Liver (tissue), 9 donors: ENCODE results near the gene ITGBL1. TPM values are rescaled to one million over a fixed set of nuclear protein-coding genes. Genes with fewer than 3 reads are reported as not detected.

Experiments
- DNase-seq: peaks from one replicate; pipeline ENCODE4 v3.0.0-alpha.2; 2017; ENCODE audit warnings: low spot score
- H3K27ac ChIP-seq, 2 donors: one replicate each; pipeline ENCODE4 v1.7.0; 2013; ENCODE audit warnings: inconsistent platforms in 2 of 2, low read length in 2 of 2, control low read depth in 1 of 2, low read depth in 1 of 2, mild to moderate bottlenecking in 1 of 2
- H3K27me3 ChIP-seq, 4 donors: one replicate each; pipeline versions ENCODE4 v1.6.1 to v1.7.0; 2013; ENCODE audit warnings: low read length in 3 of 4, inconsistent platforms in 1 of 4, mild to moderate bottlenecking in 1 of 4, moderate library complexity in 1 of 4; ENCODE audit not compliant: control insufficient read depth in 4 of 4, insufficient read depth in 4 of 4
- H3K36me3 ChIP-seq, 4 donors: one replicate each; pipeline versions ENCODE4 v1.6.1 to v1.7.0; 2013; ENCODE audit warnings: low read length in 3 of 4, mild to moderate bottlenecking in 3 of 4, low read depth in 1 of 4, moderate library complexity in 1 of 4; ENCODE audit not compliant: control insufficient read depth in 4 of 4, insufficient read depth in 3 of 4
- H3K4me1 ChIP-seq, 4 donors: one replicate each; pipeline versions ENCODE4 v1.6.1 to v1.7.0; 2013; ENCODE audit warnings: low read length in 3 of 4, mild to moderate bottlenecking in 3 of 4, moderate library complexity in 1 of 4; ENCODE audit not compliant: control insufficient read depth in 4 of 4, insufficient read depth in 4 of 4
- H3K4me3 ChIP-seq, 3 donors: one replicate each; pipeline versions ENCODE4 v1.6.1 to v1.7.0; 2013; ENCODE audit warnings: low read length in 3 of 3, control low read depth in 1 of 3, low read depth in 1 of 3, mild to moderate bottlenecking in 1 of 3
- H3K9ac ChIP-seq, 2 donors: one replicate each; pipeline ENCODE4 v1.7.0; 2013; ENCODE audit warnings: low read length in 2 of 2, mild to moderate bottlenecking in 2 of 2, moderate library complexity in 2 of 2, control low read depth in 1 of 2, low read depth in 1 of 2
- H3K9me3 ChIP-seq, 4 donors: one replicate each; pipeline versions ENCODE4 v1.6.1 to v1.7.0; 2013; ENCODE audit warnings: low read length in 3 of 4; ENCODE audit not compliant: control insufficient read depth in 4 of 4
- ATF3 ChIP-seq: IDR thresholded peaks from 2 replicates; pipeline ENCODE4 v1.6.1; 2016; ENCODE audit warnings: antibody characterized with exemption
- CTCF ChIP-seq: fragments of 150-350 bp; IDR thresholded peaks from 2 replicates; pipeline ENCODE4 v1.5.1; 2017; ENCODE audit warnings: improper control_type of control experiment, low read depth, low read length; ENCODE audit not compliant: missing input control
- EGR1 ChIP-seq, 2 donors: IDR thresholded peaks; 2 replicates each; pipeline ENCODE4 v1.6.1; 2016 to 2018; ENCODE audit warnings: antibody characterized with exemption in 2 of 2, low read depth in 2 of 2
- FOXA1 ChIP-seq: IDR thresholded peaks from 2 replicates; pipeline ENCODE4 v1.6.1; 2016; ENCODE audit warnings: antibody characterized with exemption
- FOXA2 ChIP-seq: IDR thresholded peaks from 2 replicates; pipeline ENCODE4 v1.6.1; 2016; ENCODE audit warnings: antibody characterized with exemption
- GABPA ChIP-seq, 2 donors: IDR thresholded peaks in 1 of 2; conservative IDR thresholded peaks in 1 of 2; 2 replicates each; pipeline ENCODE4 v1.6.1; 2016; ENCODE audit warnings: antibody characterized with exemption in 2 of 2, mild to moderate bottlenecking in 1 of 2, moderate library complexity in 1 of 2
- HNF4A ChIP-seq, 2 donors: conservative IDR thresholded peaks; 2 replicates each; pipeline ENCODE4 v1.6.1; 2016; ENCODE audit warnings: antibody characterized with exemption in 2 of 2, mild to moderate bottlenecking in 2 of 2
- HNF4G ChIP-seq: IDR thresholded peaks from 2 replicates; pipeline ENCODE4 v1.6.1; 2016; ENCODE audit warnings: antibody characterized with exemption
- JUND ChIP-seq, 2 donors: IDR thresholded peaks; 2 replicates each; pipeline ENCODE4 v1.6.1; 2016; ENCODE audit warnings: antibody characterized with exemption in 2 of 2
- NR2F2 ChIP-seq: IDR thresholded peaks from 2 replicates; pipeline ENCODE4 v1.6.1; 2016; ENCODE audit warnings: antibody characterized with exemption
- RAD21 ChIP-seq, 2 donors: IDR thresholded peaks; 2 replicates each; pipeline ENCODE4 v1.6.1; 2016; ENCODE audit warnings: antibody characterized with exemption in 2 of 2, mild to moderate bottlenecking in 2 of 2
- REST ChIP-seq: IDR thresholded peaks from 2 replicates; pipeline ENCODE4 v1.6.1; 2016; ENCODE audit warnings: antibody characterized with exemption, mild to moderate bottlenecking
- RXRA ChIP-seq, 2 donors: IDR thresholded peaks; 2 replicates each; pipeline ENCODE4 v1.6.1; 2017 to 2018; ENCODE audit warnings: antibody characterized with exemption in 2 of 2, mild to moderate bottlenecking in 1 of 2
- SP1 ChIP-seq: IDR thresholded peaks from 2 replicates; pipeline ENCODE4 v1.6.1; 2018; ENCODE audit warnings: antibody characterized with exemption, mild to moderate bottlenecking
- TAF1 ChIP-seq: conservative IDR thresholded peaks from 2 replicates; pipeline ENCODE4 v1.6.1; 2016; ENCODE audit warnings: antibody characterized with exemption, mild to moderate bottlenecking
- YY1 ChIP-seq: IDR thresholded peaks from 2 replicates; pipeline ENCODE4 v1.6.1; 2016; ENCODE audit warnings: antibody characterized with exemption, mild to moderate bottlenecking
- ZBTB33 ChIP-seq: IDR thresholded peaks from 2 replicates; pipeline ENCODE4 v1.6.1; 2016; ENCODE audit warnings: antibody characterized with exemption
- WGBS: extraction: QIAGEN DNeasy Blood & Tissue Kit; methylation state at CpG from one replicate; pipeline ENCODE4 v1.1.7; 2013; 5-methylcytosine and 5-hydroxymethylcytosine counted together
- polyA plus RNA-seq, 2 donors: library from polyadenylated mRNA; stranded (reverse) in 1 of 2; unstranded in 1 of 2; fragments of 200-250 nt in 1 of 2; fragments of >200 nt in 1 of 2; fragmentation: Nextera tagmentation in 1 of 2; extraction: Ambion mirVana in 1 of 2; gene quantifications; one replicate each; pipeline versions ENCODE4 v1.2.1 to v1.2.3, GENCODE V29; 2013 to 2015
- total RNA-seq, 2 donors: library from RNA; depleted of rRNA; stranded (reverse); fragments of >200 nt; gene quantifications; one replicate each; pipeline ENCODE4 v1.2.3, GENCODE V29; 2014
- donor health status: healthy.
- donor health status: healthy.
- donor health status: healthy.
- donor health status: healthy.
- donor health status: healthy.

The ITGBL1 gene
- total and polyA plus RNA-seq, 4 donors, result 0.28 to 2.2 (median 1.2) TPM

- TF ChIP-seq REST (no peak), RAD21 (IDR thresholded peaks at IDR 0.05) (no peak), YY1 (no peak), EGR1 (IDR thresholded peaks at IDR 0.05; ENCODE audit: low read depth in 2 of 2) (no peak), FOXA2 (no peak), ATF3 (no peak), SP1 (no peak), JUND (IDR thresholded peaks at IDR 0.05) (no peak), RXRA (IDR thresholded peaks at IDR 0.05) (no peak), TAF1 (no peak), FOXA1 (no peak)
These were observed 41.1 kb downstream of the ITGBL1 start (continued) for GRCh38 chr13:101493541-101493940.

- Histone ChIP-seq H3K36me3 (no peaks in the 10 kb centered on the region), H3K27me3 (peaks cover 0 to 5% (median 2%) of the 10 kb centered on the region in 4 donors), H3K27ac (no peak overlapping the region), H3K9me3 (no peaks in the 10 kb centered on the region), H3K9ac (no peak overlapping the region), H3K4me1 (no peaks in the 10 kb centered on the region), H3K4me3 (no peak overlapping the region)
- WGBS, result 78% methylated on average over 2 of the region's 2 CpGs
- TF ChIP-seq GABPA (IDR thresholded peaks at IDR 0.05 in 1 of 2, conservative IDR thresholded peaks at IDR 0.05 in 1 of 2) (no peak), NR2F2 (no peak), TAF1 (no peak), ZBTB33 (no peak), JUND (IDR thresholded peaks at IDR 0.05) (no peak), EGR1 (IDR thresholded peaks at IDR 0.05; ENCODE audit: low read depth in 2 of 2) (no peak)
- DNase-seq, result no peak
These were observed 46.9 kb downstream of the ITGBL1 start for GRCh38 chr13:101499406-101499805.

GRCh38 chr13:101502618-101503017 is 50.1 kb downstream of the ITGBL1 start:
- Histone ChIP-seq H3K4me1 (no peaks in the 10 kb centered on the region), H3K9ac (no peak overlapping the region), H3K9me3 (no peaks in the 10 kb centered on the region), H3K27me3 (peaks cover 0 to 5% (median 2%) of the 10 kb centered on the region in 4 donors), H3K4me3 (no peak overlapping the region), H3K27ac (no peak overlapping the region), H3K36me3 (no peaks in the 10 kb centered on the region)
- 62% methylated on average over 2 of the region's 2 CpGs for WGBS
- TF ChIP-seq EGR1 (IDR thresholded peaks at IDR 0.05; ENCODE audit: low read depth in 2 of 2), result no peak
- TF ChIP-seq HNF4G, result no peak
- TF ChIP-seq ATF3, result no peak
- TF ChIP-seq CTCF, result no peak
- no peak for TF ChIP-seq NR2F2
- no peak for TF ChIP-seq REST
- no peak for TF ChIP-seq RAD21 (IDR thresholded peaks at IDR 0.05)
- TF ChIP-seq FOXA2, result no peak
- no peak for TF ChIP-seq HNF4A (conservative IDR thresholded peaks at IDR 0.05)
- DNase-seq, result no peak
